Activated CD8-positive, alpha-beta memory T cell treated with anti-CD3 and anti-CD28 coated beads, Interleukin-2, amount 50 U/mL, for 1 hour (primary cell): Measurements from ENCODE around the gene CLMN.

ENCODE experiments used
- DNase-seq: peaks from one replicate; pipeline ENCODE4 v3.0.0-alpha.2; 2020; ENCODE audit errors: extremely low read depth

CLMN gene

GRCh38 chr14:95319312-95320077 is at the start of gene CLMN:
TSS of gene CLMN (minus strand) at chr14:95319908. CDS start at chr14:95319792, 116 bp downstream.
- DNase-seq: no peak

- no peak for DNase-seq
Measured at GRCh38 chr14:95365401-95365800, 45.7 kb upstream of the CLMN start.

- DNase-seq: no peak
Measured at GRCh38 chr14:95364481-95365209, 44.9 kb upstream of the CLMN start.

GRCh38 chr14:95363468-95363954 is 43.8 kb upstream of the CLMN start:
- no peak for DNase-seq

- DNase-seq: no peak
Measured at GRCh38 chr14:95362138-95362494, 42.4 kb upstream of the CLMN start.

GRCh38 chr14:95361373-95362137 is 41.8 kb upstream of the CLMN start:
- no peak for DNase-seq

GRCh38 chr14:95360828-95361227 is 41.1 kb upstream of the CLMN start:
- DNase-seq: no peak

- DNase-seq: no peak
Measured at GRCh38 chr14:95359994-95360826, 40.5 kb upstream of the CLMN start.

GRCh38 chr14:95356245-95356869 is 36.6 kb upstream of the CLMN start:
- DNase-seq: no peak

- no peak for DNase-seq
Measured at GRCh38 chr14:95355422-95355821, 35.7 kb upstream of the CLMN start.

GRCh38 chr14:95354834-95355233 is 35.1 kb upstream of the CLMN start:
- DNase-seq: no peak

GRCh38 chr14:95353664-95354063 is 34.0 kb upstream of the CLMN start:
- no peak for DNase-seq

GRCh38 chr14:95353007-95353406 is 33.3 kb upstream of the CLMN start:
- no peak for DNase-seq

GRCh38 chr14:95352481-95352880 is 32.8 kb upstream of the CLMN start:
- no peak for DNase-seq

- no peak for DNase-seq
Measured at GRCh38 chr14:95349241-95349640, 29.5 kb upstream of the CLMN start.

- no peak for DNase-seq
Measured at GRCh38 chr14:95348395-95349080, 28.8 kb upstream of the CLMN start.

GRCh38 chr14:95346820-95347219 is 27.1 kb upstream of the CLMN start:
- DNase-seq: no peak

- DNase-seq: no peak
Measured at GRCh38 chr14:95346266-95346665, 26.6 kb upstream of the CLMN start.

- no peak for DNase-seq
Measured at GRCh38 chr14:95345032-95345431, 25.3 kb upstream of the CLMN start.

GRCh38 chr14:95344536-95344935 is 24.8 kb upstream of the CLMN start:
- no peak for DNase-seq
